CD14-positive monocyte (primary cell): ENCODE measurements around the gene GTSF1L. TPM values are rescaled to one million over a fixed set of nuclear protein-coding genes. Genes with fewer than 3 reads are reported as not detected.
A peak's percentile ranks its signal among the peaks of the same experiment; 100 is the strongest.

Source experiments
- DNase-seq, 3 donors: peaks; one replicate each; pipeline ENCODE4 v3.0.0-alpha.2; 2011 to 2022
- H2AFZ ChIP-seq: 2 replicates; pipeline ENCODE4 v1.6.0; 2012; ENCODE audit warnings: mild to moderate bottlenecking, low read depth, low read length, inconsistent platforms; ENCODE audit not compliant: insufficient read depth, poor library complexity, severe bottlenecking
- H3K27ac ChIP-seq, 2 donors: 1 replicate in 1 of 2; 2 replicates in 1 of 2; pipeline ENCODE4 v1.5.1; 2012 to 2013; ENCODE audit warnings: low read length in 2 of 2, control low read depth in 1 of 2, inconsistent platforms in 1 of 2, low read depth in 1 of 2, mild to moderate bottlenecking in 1 of 2
- H3K27me3 ChIP-seq, 2 donors: one replicate each; pipeline versions ENCODE4 v1.6.0 to v1.6.1; 2011 to 2013; ENCODE audit warnings: low read length in 2 of 2; ENCODE audit not compliant: control insufficient read depth in 2 of 2, insufficient read depth in 2 of 2
- H3K36me3 ChIP-seq, 2 donors: replicated peaks in 1 of 2; 1 replicate in 1 of 2; 2 replicates in 1 of 2; pipeline versions ENCODE4 v1.5.1 to v1.6.1; 2012 to 2013; ENCODE audit warnings: low read length in 2 of 2, control low read depth in 1 of 2, inconsistent platforms in 1 of 2, mild to moderate bottlenecking in 1 of 2; ENCODE audit not compliant: insufficient read depth in 2 of 2, control insufficient read depth in 1 of 2
- H3K4me1 ChIP-seq, 2 donors: 1 replicate in 1 of 2; 2 replicates in 1 of 2; pipeline versions ENCODE4 v1.5.1 to v1.6.1; 2012 to 2013; ENCODE audit warnings: low read length in 2 of 2, control low read depth in 1 of 2, inconsistent platforms in 1 of 2, mild to moderate bottlenecking in 1 of 2, moderate library complexity in 1 of 2; ENCODE audit not compliant: insufficient read depth in 2 of 2, control insufficient read depth in 1 of 2
- H3K4me2 ChIP-seq: replicated peaks from 2 replicates; pipeline ENCODE3; 2012; ENCODE audit warnings: low read length, moderate library complexity, mild to moderate bottlenecking; ENCODE audit not compliant: poor library complexity, severe bottlenecking; ENCODE audit errors: extremely low read depth
- H3K4me3 ChIP-seq, 3 experiments: fragments of 200-600 bp in 1 of 3; sonication (generic) in 1 of 3; replicated peaks in 1 of 3; 1 replicate in 2 of 3; 2 replicates in 1 of 3; pipeline ENCODE4 v1.5.1; 2011 to 2013; ENCODE audit warnings: low read length in 3 of 3, mild to moderate bottlenecking in 3 of 3, control low read depth in 2 of 3, low read depth in 2 of 3, inconsistent platforms in 1 of 3, moderate library complexity in 1 of 3
- H3K79me2 ChIP-seq: 2 replicates; pipeline ENCODE4 v1.6.0; 2012; ENCODE audit warnings: mild to moderate bottlenecking, control low read depth, inconsistent platforms, low read length, moderate library complexity; ENCODE audit not compliant: insufficient read depth
- H3K9ac ChIP-seq: 2 replicates; pipeline ENCODE4 v1.6.0; 2017; ENCODE audit warnings: low read length, mild to moderate bottlenecking; ENCODE audit not compliant: insufficient read depth, poor library complexity, severe bottlenecking
- H3K9me3 ChIP-seq, 2 donors: replicated peaks in 1 of 2; 1 replicate in 1 of 2; 2 replicates in 1 of 2; pipeline versions ENCODE4 v1.5.1 to v1.6.1; 2012 to 2013; ENCODE audit warnings: low read length in 2 of 2, control low read depth in 1 of 2; ENCODE audit not compliant: control insufficient read depth in 1 of 2, insufficient read depth in 1 of 2
- H4K20me1 ChIP-seq: 2 replicates; pipeline ENCODE4 v1.6.0; 2012; ENCODE audit warnings: mild to moderate bottlenecking, low read length, control low read depth, moderate library complexity; ENCODE audit not compliant: insufficient read depth
- H3K27ac Mint-ChIP-seq, 7 donors: one replicate each; pipeline ENCODE4 v1.8.0; 2020; ENCODE audit warnings: mild to moderate bottlenecking in 7 of 7, mixed read lengths in 7 of 7, moderate library complexity in 6 of 7, inconsistent platforms in 2 of 7
- H3K27me3 Mint-ChIP-seq, 3 donors: one replicate each; pipeline ENCODE4 v1.8.0; 2021 to 2022; ENCODE audit warnings: low read depth in 3 of 3, mild to moderate bottlenecking in 3 of 3, mixed read lengths in 3 of 3, moderate library complexity in 3 of 3, inconsistent platforms in 1 of 3
- H3K36me3 Mint-ChIP-seq, 2 donors: one replicate each; pipeline ENCODE4 v1.8.0; 2020; ENCODE audit warnings: mixed read lengths in 2 of 2, inconsistent platforms in 1 of 2, mild to moderate bottlenecking in 1 of 2
- H3K4me1 Mint-ChIP-seq: one replicate; pipeline ENCODE4 v1.8.0; 2020; ENCODE audit warnings: mild to moderate bottlenecking, mixed read lengths
- H3K4me3 Mint-ChIP-seq, 2 donors: one replicate each; pipeline ENCODE4 v1.8.0; 2020; ENCODE audit warnings: mild to moderate bottlenecking in 2 of 2, mixed read lengths in 2 of 2, moderate library complexity in 1 of 2
- H3K9me3 Mint-ChIP-seq, 7 donors: one replicate each; pipeline ENCODE4 v1.8.0; 2020 to 2022; ENCODE audit warnings: mixed read lengths in 7 of 7, mild to moderate bottlenecking in 6 of 7, moderate library complexity in 6 of 7, inconsistent platforms in 2 of 7
- WGBS: methylation state at CpG from one replicate; pipeline ENCODE4 v1.1.5; 2013; ENCODE audit warnings: missing lambda C conversion rate; ENCODE audit not compliant: insufficient coverage; 5-methylcytosine and 5-hydroxymethylcytosine counted together
- intact Hi-C, 2 donors: fragments of 100-400 bp; cut with micrococcal nuclease; formaldehyde crosslinking; loops; one replicate each; pipeline versions ENCODE4 v1.15.0 to v1.15.1; 2023
- polyA plus RNA-seq, 3 donors: library from polyadenylated mRNA; depleted of rRNA in 1 of 3; unstranded in 2 of 3; stranded (reverse) in 1 of 3; fragments of 300-500 nt in 2 of 3; fragments of >200 nt in 1 of 3; fragmentation: Illumina TruSeq in 2 of 3; gene quantifications; 1 replicate in 2 of 3; 2 replicates in 1 of 3; pipeline ENCODE4 v1.2.3, GENCODE V29; 2012 to 2021
- TF ChIP-seq, protein P1 (sequence below): fragments of 200-600 bp; IDR thresholded peaks from one replicate; pipeline ENCODE4 v1.8.0; 2022; ENCODE audit warnings: antibody characterized with exemption, mild to moderate bottlenecking

The GTSF1L gene
- polyA plus RNA-seq, 3 donors: not detected

DNA sequence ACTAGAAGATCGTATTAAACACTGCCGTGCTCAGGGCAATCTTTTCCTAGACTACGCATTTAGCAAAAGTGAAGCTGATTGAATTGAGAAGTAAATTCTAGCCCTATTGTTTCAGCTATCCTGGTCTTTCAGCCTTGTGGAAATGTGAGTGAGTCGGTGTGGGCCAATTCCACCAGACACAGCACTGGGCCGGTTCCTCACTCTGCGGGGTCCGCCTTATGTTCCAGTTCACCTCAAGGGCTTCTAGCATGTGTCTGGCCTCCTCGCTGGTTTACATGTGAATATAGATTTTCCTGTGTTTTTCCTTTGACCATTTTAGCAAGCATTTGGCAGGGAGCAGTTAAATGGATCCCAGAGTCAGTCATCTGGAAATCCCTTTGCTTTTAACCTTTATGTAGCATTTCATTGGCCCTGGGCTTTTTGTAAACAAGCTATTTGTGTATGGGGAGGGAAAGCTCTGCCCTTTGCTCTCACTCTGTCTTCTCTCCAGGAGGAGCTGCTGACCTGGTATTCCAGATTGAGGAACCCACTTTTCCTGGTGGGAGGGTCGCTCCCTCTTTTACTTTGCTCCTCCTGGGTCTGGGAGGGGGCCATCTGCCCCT, 12.4 kb upstream of the GTSF1L start:
- Mint-ChIP-seq H3K4me1 (peaks cover 22% of the 10 kb centered on the region), H3K4me3 (no peak overlapping the region), H3K36me3 (no peaks in the 10 kb centered on the region), H3K27ac (no peak overlapping the region), H3K27me3 (peaks cover 14 to 23% (median 21%) of the 10 kb centered on the region in 3 donors), H3K9me3 (peaks cover 0 to 2% (median 0%) of the 10 kb centered on the region in 7 donors)
- no peak overlapping the region for H3K4me2 ChIP-seq
- 98% methylated on average over 6 of the region's 9 CpGs for WGBS
- DNase-seq: no peak
- no peaks in the 10 kb centered on the region for H3K79me2 ChIP-seq
- no peak overlapping the region for H2AFZ ChIP-seq
- intact Hi-C loops: no loop called here
- H4K20me1 ChIP-seq: no peaks in the 10 kb centered on the region
- H3K27ac ChIP-seq: no peak overlapping the region
- TF ChIP-seq, protein P1, sequence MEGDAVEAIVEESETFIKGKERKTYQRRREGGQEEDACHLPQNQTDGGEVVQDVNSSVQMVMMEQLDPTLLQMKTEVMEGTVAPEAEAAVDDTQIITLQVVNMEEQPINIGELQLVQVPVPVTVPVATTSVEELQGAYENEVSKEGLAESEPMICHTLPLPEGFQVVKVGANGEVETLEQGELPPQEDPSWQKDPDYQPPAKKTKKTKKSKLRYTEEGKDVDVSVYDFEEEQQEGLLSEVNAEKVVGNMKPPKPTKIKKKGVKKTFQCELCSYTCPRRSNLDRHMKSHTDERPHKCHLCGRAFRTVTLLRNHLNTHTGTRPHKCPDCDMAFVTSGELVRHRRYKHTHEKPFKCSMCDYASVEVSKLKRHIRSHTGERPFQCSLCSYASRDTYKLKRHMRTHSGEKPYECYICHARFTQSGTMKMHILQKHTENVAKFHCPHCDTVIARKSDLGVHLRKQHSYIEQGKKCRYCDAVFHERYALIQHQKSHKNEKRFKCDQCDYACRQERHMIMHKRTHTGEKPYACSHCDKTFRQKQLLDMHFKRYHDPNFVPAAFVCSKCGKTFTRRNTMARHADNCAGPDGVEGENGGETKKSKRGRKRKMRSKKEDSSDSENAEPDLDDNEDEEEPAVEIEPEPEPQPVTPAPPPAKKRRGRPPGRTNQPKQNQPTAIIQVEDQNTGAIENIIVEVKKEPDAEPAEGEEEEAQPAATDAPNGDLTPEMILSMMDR: no peak
- no peak overlapping the region for H3K9ac ChIP-seq
- H3K9me3 ChIP-seq: no peaks in the 10 kb centered on the region
- peaks cover 0 to 2% of the 10 kb centered on the region in 2 donors for H3K27me3 ChIP-seq
- H3K4me1 ChIP-seq: peaks cover 11 to 19% of the 10 kb centered on the region in 2 donors
- no peak overlapping the region for H3K4me3 ChIP-seq
- H3K36me3 ChIP-seq: no peaks in the 10 kb centered on the region

DNA sequence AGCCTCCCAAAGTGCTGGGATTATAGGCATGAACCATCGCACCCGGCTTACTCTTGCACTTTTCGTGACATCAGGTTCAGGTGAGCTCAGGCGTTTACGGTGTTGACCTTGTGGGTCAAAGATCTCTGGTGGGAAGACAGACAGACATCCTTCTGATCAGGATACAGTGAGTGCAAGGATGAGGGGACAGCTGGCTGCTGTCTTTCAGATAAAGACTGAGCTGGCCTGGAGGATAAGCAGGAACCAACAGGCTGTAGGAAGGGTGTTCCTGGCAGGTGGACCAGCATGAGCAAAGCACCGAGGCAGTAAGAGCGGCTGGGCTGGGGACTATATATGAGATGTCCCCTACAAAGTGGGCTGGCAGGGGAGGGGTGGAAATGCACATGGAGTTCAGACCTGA, 11.1 kb upstream of the GTSF1L start:
- H3K27me3 ChIP-seq: no peaks in the 10 kb centered on the region
- H3K9ac ChIP-seq: no peak overlapping the region
- intact Hi-C loops: no loop called here
- no peaks in the 10 kb centered on the region for H3K36me3 ChIP-seq
- H3K4me1 ChIP-seq: peaks cover 7 to 13% of the 10 kb centered on the region in 2 donors
- Mint-ChIP-seq H3K4me3 (no peak overlapping the region), H3K27ac (peak overlapping the region in 1 of 7 donors; percentile 12), H3K27me3 (peaks cover 11 to 21% (median 17%) of the 10 kb centered on the region in 3 donors), H3K4me1 (peaks cover 18% of the 10 kb centered on the region), H3K9me3 (peaks cover 0 to 2% (median 0%) of the 10 kb centered on the region in 7 donors), H3K36me3 (no peaks in the 10 kb centered on the region)
- H3K4me2 ChIP-seq: no peak overlapping the region
- no peak overlapping the region for H2AFZ ChIP-seq
- TF ChIP-seq, protein P1: no peak
- no peaks in the 10 kb centered on the region for H4K20me1 ChIP-seq
- H3K27ac ChIP-seq: no peak overlapping the region
- DNase-seq: no peak
- 94% methylated on average over 6 of the region's 7 CpGs for whole genome bisulfite sequencing
- no peaks in the 10 kb centered on the region for H3K79me2 ChIP-seq
- H3K9me3 ChIP-seq: no peaks in the 10 kb centered on the region
- no peak overlapping the region for H3K4me3 ChIP-seq
